Common myeloid progenitor, CD34-positive (primary cell): Measurements from ENCODE around the gene CRADD.
A peak's percentile ranks its signal among the peaks of the same experiment; 100 is the strongest.

Experiments
- CTCF ChIA-PET: fragments of 350-600 bp; sonication (Branson Sonifier 250); formaldehyde crosslinking; loops from one replicate; lab custom pipeline; 2021; ENCODE audit warnings: antibody characterized with exemption; lab: Charles Lee
- POLR2A ChIA-PET: fragments of 350-600 bp; sonication (Branson Sonifier 250); formaldehyde crosslinking; loops from one replicate; lab custom pipeline; 2021; ENCODE audit warnings: antibody characterized with exemption; lab: Charles Lee
- DNase-seq, 3 donors: peaks; one replicate each; pipeline versions ENCODE4 v3.0.0 to v3.0.0-alpha.2; 2013
- H3K27ac ChIP-seq, 2 experiments: 1 replicate in 1 of 2; 2 replicates in 1 of 2; pipeline ENCODE4 v1.7.0; 2013; ENCODE audit warnings: inconsistent platforms in 2 of 2, low read length in 2 of 2, mild to moderate bottlenecking in 2 of 2, low read depth in 1 of 2, moderate library complexity in 1 of 2; ENCODE audit not compliant: severe bottlenecking in 2 of 2, insufficient read depth in 1 of 2, poor library complexity in 1 of 2
- H3K27me3 ChIP-seq, 5 experiments: replicated peaks in 2 of 5; 1 replicate in 3 of 5; 2 replicates in 2 of 5; pipeline versions ENCODE4 v1.6.1 to v1.7.0; 2013; ENCODE audit warnings: low read length in 4 of 5, mild to moderate bottlenecking in 2 of 5, moderate library complexity in 2 of 5, inconsistent platforms in 1 of 5; ENCODE audit not compliant: insufficient read depth in 5 of 5, control insufficient read depth in 4 of 5
- H3K36me3 ChIP-seq, 4 experiments: 1 replicate in 2 of 4; 2 replicates in 2 of 4; pipeline versions ENCODE4 v1.6.1 to v1.7.0; 2013; ENCODE audit warnings: low read length in 3 of 4, control low read depth in 1 of 4, mild to moderate bottlenecking in 1 of 4; ENCODE audit not compliant: control insufficient read depth in 4 of 4, insufficient read depth in 4 of 4
- H3K4me1 ChIP-seq, 4 experiments: 1 replicate in 3 of 4; 2 replicates in 1 of 4; pipeline versions ENCODE4 v1.6.1 to v1.7.1; 2013; ENCODE audit warnings: low read length in 3 of 4, mild to moderate bottlenecking in 3 of 4, control low read depth in 1 of 4, inconsistent platforms in 1 of 4, moderate library complexity in 1 of 4; ENCODE audit not compliant: control insufficient read depth in 4 of 4, insufficient read depth in 4 of 4; ENCODE audit errors: control extremely low read depth in 1 of 4
- H3K4me3 ChIP-seq, 7 experiments: 1 replicate in 4 of 7; 2 replicates in 3 of 7; pipeline versions ENCODE4 v1.5.1 to v1.7.0; 2013; ENCODE audit warnings: mild to moderate bottlenecking in 7 of 7, low read length in 6 of 7, moderate library complexity in 6 of 7, inconsistent platforms in 2 of 7, low read depth in 2 of 7, control low read depth in 1 of 7; ENCODE audit not compliant: insufficient read depth in 4 of 7, control insufficient read depth in 1 of 7; ENCODE audit errors: extremely low read depth in 1 of 7
- H3K9me3 ChIP-seq, 5 experiments: 1 replicate in 4 of 5; 2 replicates in 1 of 5; pipeline versions ENCODE4 v1.6.1 to v1.7.1; 2013; ENCODE audit warnings: low read length in 4 of 5, mild to moderate bottlenecking in 2 of 5, inconsistent platforms in 1 of 5, low read depth in 1 of 5, moderate library complexity in 1 of 5; ENCODE audit not compliant: control insufficient read depth in 4 of 5, insufficient read depth in 2 of 5; ENCODE audit errors: control extremely low read depth in 1 of 5
- WGBS: methylation state at CpG from one replicate; pipeline ENCODE4 v1.1.5; 2013; ENCODE audit not compliant: insufficient coverage; 5-methylcytosine and 5-hydroxymethylcytosine counted together

Gene CRADD

GRCh38 chr12:93847517-93848474 is 170.6 kb downstream of the CRADD start:
- ChIA-PET CTCF (interaction anchor here (0.6 to 1.3 kb wide), 3 partner anchors 8 to 79 kb away, joined by 3 read pairs; no protein-coding TSS in a partner anchor), POLR2A (no interaction called here)
- no peak overlapping the region for H3K4me3 ChIP-seq
- H3K4me1 ChIP-seq: peaks cover 9 to 38% (median 24%) of the 10 kb centered on the region in 4 experiments
- H3K9me3 ChIP-seq: no peaks in the 10 kb centered on the region
- WGBS: 61% methylated on average over 2 of the region's 7 CpGs
- H3K27ac ChIP-seq: peak overlapping the region in 1 of 2 experiments; percentile 60
- no peaks in the 10 kb centered on the region for H3K27me3 ChIP-seq
- peak; percentile 38 to 86 (median 80) for DNase-seq
- no peaks in the 10 kb centered on the region for H3K36me3 ChIP-seq

GRCh38 chr12:93848523-93849101 is 171.4 kb downstream of the CRADD start:
- peak; percentile 37 to 81 (median 71) for DNase-seq
- CTCF ChIA-PET: interaction anchor here (1.2 to 1.3 kb wide), 3 partner anchors 9 to 254 kb away, joined by 3 read pairs; no protein-coding TSS in a partner anchor
- POLR2A ChIA-PET: no interaction called here
- WGBS: 54% methylated on average over 11 of the region's 11 CpGs
- Histone ChIP-seq H3K4me1 (peaks cover 9 to 38% (median 24%) of the 10 kb centered on the region in 4 experiments), H3K36me3 (no peaks in the 10 kb centered on the region), H3K27me3 (no peaks in the 10 kb centered on the region), H3K9me3 (no peaks in the 10 kb centered on the region), H3K27ac (no peak overlapping the region), H3K4me3 (peak overlapping the region in 1 of 7 experiments; percentile 7)

- 98% methylated on average over 11 of the region's 15 CpGs for WGBS
- POLR2A ChIA-PET: no interaction called here
These were observed 172.8 kb downstream of the CRADD start for GRCh38 chr12:93849946-93850345.

GRCh38 chr12:93850481-93851256 is 173.5 kb downstream of the CRADD start:
- Histone ChIP-seq H3K4me3 (no peak overlapping the region), H3K9me3 (no peaks in the 10 kb centered on the region), H3K27me3 (no peaks in the 10 kb centered on the region), H3K36me3 (no peaks in the 10 kb centered on the region), H3K4me1 (peaks cover 9 to 38% (median 24%) of the 10 kb centered on the region in 4 experiments), H3K27ac (no peak overlapping the region)
- WGBS: 96% methylated on average over 5 of the region's 7 CpGs
- DNase-seq: no peak
- CTCF ChIA-PET: interaction anchor here (0.7 to 1.0 kb wide), 3 partner anchors 12 to 58 kb away, joined by 3 to 5 read pairs (median 3); no protein-coding TSS in a partner anchor
- POLR2A ChIA-PET: no interaction called here

More at GRCh38 chr12:93849946-93850345, 172.8 kb downstream of the CRADD start:
- Histone ChIP-seq H3K4me3 (no peak overlapping the region), H3K27ac (no peak overlapping the region), H3K36me3 (no peaks in the 10 kb centered on the region), H3K27me3 (no peaks in the 10 kb centered on the region), H3K4me1 (peaks cover 9 to 38% (median 24%) of the 10 kb centered on the region in 4 experiments), H3K9me3 (no peaks in the 10 kb centered on the region)
- CTCF ChIA-PET: no interaction called here
- DNase-seq: no peak

- peak; percentile 54 to 93 (median 92) for DNase-seq
- ChIA-PET POLR2A (no interaction called here), CTCF (interaction anchor here (1.0 kb wide), 2 partner anchors 12 to 21 kb away, joined by 3 to 5 read pairs; no protein-coding TSS in a partner anchor)
- no peaks in the 10 kb centered on the region for H3K36me3 ChIP-seq
- H3K4me1 ChIP-seq: peaks cover 9 to 38% (median 24%) of the 10 kb centered on the region in 4 experiments
- H3K4me3 ChIP-seq: peak overlapping the region in 1 of 7 experiments; percentile 10
- no peaks in the 10 kb centered on the region for H3K9me3 ChIP-seq
- H3K27ac ChIP-seq: no peak overlapping the region
- WGBS: 20% methylated on average over 3 of the region's 4 CpGs
- no peaks in the 10 kb centered on the region for H3K27me3 ChIP-seq
These were observed 174.1 kb downstream of the CRADD start for GRCh38 chr12:93851257-93851671.

- ChIA-PET CTCF (interaction anchor here (1.0 to 1.7 kb wide), 2 partner anchors 9 to 13 kb away, joined by 3 to 4 read pairs; no protein-coding TSS in a partner anchor), POLR2A (no interaction called here)
- H3K27ac ChIP-seq: no peak overlapping the region
- WGBS: 93% methylated on average over 8 of the region's 8 CpGs
- no peaks in the 10 kb centered on the region for H3K27me3 ChIP-seq
- no peaks in the 10 kb centered on the region for H3K9me3 ChIP-seq
- H3K4me1 ChIP-seq: peaks cover 9 to 38% (median 24%) of the 10 kb centered on the region in 4 experiments
- H3K36me3 ChIP-seq: no peaks in the 10 kb centered on the region
- no peak overlapping the region for H3K4me3 ChIP-seq
- DNase-seq: no peak
These were observed 175.0 kb downstream of the CRADD start for GRCh38 chr12:93852173-93852591.
